ENCODE measurements around the gene RAB3A. TPM values are rescaled to one million over a fixed set of nuclear protein-coding genes. Genes with fewer than 3 reads are reported as not detected.

The RAB3A gene
- total RNA-seq, 1 donor from 2014 or later: 0.17 TPM

DNA sequence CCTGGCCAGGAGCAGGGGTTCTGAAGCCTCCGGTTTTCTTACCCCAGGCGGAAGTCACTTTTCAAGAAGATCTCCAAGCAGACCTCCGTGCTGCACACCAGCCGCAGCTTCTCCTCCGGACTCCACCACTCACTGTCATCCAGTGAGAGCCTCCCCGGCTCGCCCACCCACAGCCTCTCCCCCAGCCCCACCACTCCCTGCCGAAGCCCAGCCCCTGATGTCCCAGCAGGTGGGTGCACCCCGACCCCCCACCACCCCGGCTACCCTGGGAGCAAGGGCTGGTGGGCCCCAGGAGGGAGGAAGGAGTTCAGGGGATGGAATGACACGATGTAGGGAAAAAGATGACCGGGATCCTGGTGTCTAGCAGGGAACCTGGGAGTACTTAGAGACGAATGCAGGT, 56.4 kb downstream of the RAB3A start:
- DNase-seq: no peak

Other genes with a start within 250 kb of the RAB3A start
- under 0.01 and 0.42 TPM in 2 replicates for gene KCNN1, start 236.9 kb downstream of the RAB3A start, total RNA-seq
- 68.7 and 107 TPM in 2 replicates for gene ARRDC2, start 195.9 kb downstream of the RAB3A start, total RNA-seq
- 0.34 and 0.74 TPM in 2 replicates for gene IL12RB1, start 117.1 kb downstream of the RAB3A start, total RNA-seq
- 2.2 and 3.7 TPM in 2 replicates for gene MAST3, start 106.3 kb downstream of the RAB3A start, total RNA-seq
- 4.8 and 9.7 TPM in 2 replicates for gene PIK3R2, start 50.9 kb downstream of the RAB3A start, total RNA-seq
- 8.0 and 8.5 TPM in 2 replicates for gene IFI30, start 30.2 kb downstream of the RAB3A start, total RNA-seq
- 15.3 and 19.3 TPM in 2 replicates for gene MPV17L2, start 10.8 kb downstream of the RAB3A start, total RNA-seq
- gene PDE4C, start 22.4 kb upstream of the RAB3A start, total RNA-seq: 0.28 and 0.51 TPM in 2 replicates
- gene IQCN, start 70.4 kb upstream of the RAB3A start, total RNA-seq: under 0.01 and 0.17 TPM in 2 replicates
- gene JUND, start 77.6 kb upstream of the RAB3A start, total RNA-seq: 122 and 173 TPM in 2 replicates
- 88.5 and 185 TPM in 2 replicates for gene LSM4, start 119.0 kb upstream of the RAB3A start, total RNA-seq
- gene PGPEP1, start 136.6 kb upstream of the RAB3A start, total RNA-seq: 28.2 and 29.6 TPM in 2 replicates
- 106 and 152 TPM in 2 replicates for gene GDF15, start 182.1 kb upstream of the RAB3A start, total RNA-seq
- gene LRRC25, start 193.6 kb upstream of the RAB3A start, total RNA-seq: not detected in 2 replicates
- 88.8 and 96.7 TPM in 2 replicates for gene SSBP4, start 215.4 kb upstream of the RAB3A start, total RNA-seq
- 35.4 and 69.7 TPM in 2 replicates for gene ISYNA1, start 234.1 kb upstream of the RAB3A start, total RNA-seq

All from dermis blood vessel endothelial cell (primary cell).